ENCODE results near the gene SEZ6. TPM values are rescaled to one million over a fixed set of nuclear protein-coding genes. Genes with fewer than 3 reads are reported as not detected.

SEZ6 gene
- total RNA-seq, 2 donors from 2014 or later = 0.37 TPM; not detected in 1

DNA sequence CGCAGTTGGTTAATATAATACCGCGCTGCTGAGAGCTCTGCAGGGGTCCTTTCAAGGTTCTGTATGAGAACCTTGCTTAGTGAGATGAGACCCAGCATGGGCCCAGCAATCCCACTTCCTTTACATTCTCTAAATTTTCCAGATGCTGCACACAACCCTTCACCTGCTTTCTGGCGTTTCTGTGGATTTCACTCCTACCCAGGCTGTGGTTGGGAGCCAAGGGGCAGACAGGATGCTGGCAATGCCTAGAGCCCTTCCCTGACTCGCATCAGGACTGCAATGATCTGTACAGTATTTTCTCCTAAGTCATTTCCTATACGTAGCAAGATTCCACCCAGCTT lies 27.0 kb upstream of the SEZ6 start:
- Histone ChIP-seq H3K27ac (no peak overlapping the region), H3K9ac (ENCODE audit: low read depth in 2 of 2, low read length in 2 of 2) (no peak overlapping the region), H3K4me3 (no peak overlapping the region), H3K27me3 (no peaks in the 10 kb centered on the region), H3K9me3 (no peaks in the 10 kb centered on the region), H3K36me3 (no peaks in the 10 kb centered on the region), H3K4me1 (no peaks in the 10 kb centered on the region)
- DNase-seq = no peak
- TF ChIP-seq CTCF (IDR thresholded peaks at IDR 0.05) = no peak
- intact Hi-C loops (cut with DNase I) = no loop called here

DNA sequence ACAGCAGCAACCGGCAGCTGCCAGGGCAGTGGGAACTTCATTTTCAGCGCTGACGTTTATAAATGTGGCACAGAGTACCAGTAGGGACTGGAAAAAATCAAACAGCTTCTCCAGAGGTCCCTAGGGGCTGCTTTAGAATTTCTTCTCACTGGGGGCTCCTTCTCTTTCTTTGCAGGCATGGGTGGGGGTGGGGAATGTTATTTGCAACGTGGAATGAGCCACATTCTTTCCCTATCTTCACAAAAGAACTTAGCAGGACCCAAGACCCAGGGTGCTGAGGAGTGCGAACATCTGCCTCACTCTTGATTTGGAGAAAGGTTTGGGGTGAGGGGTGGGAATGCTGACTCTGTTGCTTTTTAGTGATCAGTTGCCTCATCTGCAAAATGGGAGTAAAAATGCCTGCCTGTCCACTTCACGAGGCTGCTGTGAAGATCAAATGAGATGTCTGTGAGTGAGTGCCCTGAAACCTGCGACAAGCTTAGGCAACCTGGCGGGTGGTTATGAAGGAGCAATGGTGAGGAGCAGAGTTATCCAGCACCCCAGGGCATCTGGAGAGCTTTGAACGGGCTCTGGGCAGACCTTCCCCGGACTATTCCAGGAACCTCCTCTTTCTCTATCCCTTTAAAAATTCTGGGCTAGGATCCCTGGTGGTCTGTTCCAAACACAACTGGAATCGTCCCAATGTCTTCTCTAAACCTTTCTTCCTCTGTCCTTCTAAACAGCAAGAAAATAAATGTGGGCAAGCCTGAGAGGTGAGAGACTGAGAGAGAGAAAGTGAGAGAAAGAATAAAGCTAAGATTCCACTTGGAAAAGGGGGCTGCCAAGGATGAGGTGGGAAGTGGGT lies 26.4 kb upstream of the SEZ6 start:
- Histone ChIP-seq H3K27me3 (no peaks in the 10 kb centered on the region), H3K4me1 (no peaks in the 10 kb centered on the region), H3K9me3 (no peaks in the 10 kb centered on the region), H3K36me3 (no peaks in the 10 kb centered on the region), H3K27ac (no peak overlapping the region), H3K9ac (ENCODE audit: low read depth in 2 of 2, low read length in 2 of 2) (no peak overlapping the region), H3K4me3 (no peak overlapping the region)
- intact Hi-C loops (cut with DNase I) = no loop called here
- no peak for DNase-seq
- no peak for TF ChIP-seq CTCF (IDR thresholded peaks at IDR 0.05)

GRCh38 chr17:29031488-29031887 lies 25.7 kb upstream of the SEZ6 start:
- Histone ChIP-seq H3K27me3 (no peaks in the 10 kb centered on the region), H3K4me1 (no peaks in the 10 kb centered on the region), H3K36me3 (no peaks in the 10 kb centered on the region), H3K27ac (no peak overlapping the region), H3K9me3 (no peaks in the 10 kb centered on the region), H3K9ac (ENCODE audit: low read depth in 2 of 2, low read length in 2 of 2) (no peak overlapping the region), H3K4me3 (no peak overlapping the region)
- TF ChIP-seq CTCF (IDR thresholded peaks at IDR 0.05) = no peak
- intact Hi-C loops (cut with DNase I) = no loop called here
- no peak for DNase-seq

GRCh38 chr17:29024316-29024952 lies 18.6 kb upstream of the SEZ6 start:
- intact Hi-C loops (cut with DNase I) = no loop called here
- H3K27ac ChIP-seq = no peak overlapping the region
- TF ChIP-seq CTCF (IDR thresholded peaks at IDR 0.05) = no peak
- H3K9ac ChIP-seq (ENCODE audit: low read depth in 2 of 2, low read length in 2 of 2) = no peak overlapping the region
- H3K36me3 ChIP-seq = no peaks in the 10 kb centered on the region
- no peaks in the 10 kb centered on the region for H3K9me3 ChIP-seq
- H3K27me3 ChIP-seq = peaks cover 10% of the 10 kb centered on the region
- peaks cover 3% of the 10 kb centered on the region for H3K4me1 ChIP-seq
- no peak overlapping the region for H3K4me3 ChIP-seq
- DNase-seq = no peak

- H3K9me3 ChIP-seq = no peaks in the 10 kb centered on the region
- TF ChIP-seq CTCF (IDR thresholded peaks at IDR 0.05) = no peak
- no peak overlapping the region for H3K27ac ChIP-seq
- H3K9ac ChIP-seq (ENCODE audit: low read depth in 2 of 2, low read length in 2 of 2) = no peak overlapping the region
- no peaks in the 10 kb centered on the region for H3K36me3 ChIP-seq
- H3K4me3 ChIP-seq = no peak overlapping the region
- peaks cover 3% of the 10 kb centered on the region for H3K4me1 ChIP-seq
- no peak for DNase-seq
- peaks cover 10% of the 10 kb centered on the region for H3K27me3 ChIP-seq
- intact Hi-C loops (cut with DNase I) = no loop called here
These were observed 16.2 kb upstream of the SEZ6 start for GRCh38 chr17:29022074-29022473.
